Measurements from ENCODE around the gene CHMP2A.
"Not testable (repeated sequence)": the region's sequence is repeated elsewhere in the genome, so short reads cannot be mapped to it uniquely, and the experiment has no call there.

CHMP2A gene

DNA sequence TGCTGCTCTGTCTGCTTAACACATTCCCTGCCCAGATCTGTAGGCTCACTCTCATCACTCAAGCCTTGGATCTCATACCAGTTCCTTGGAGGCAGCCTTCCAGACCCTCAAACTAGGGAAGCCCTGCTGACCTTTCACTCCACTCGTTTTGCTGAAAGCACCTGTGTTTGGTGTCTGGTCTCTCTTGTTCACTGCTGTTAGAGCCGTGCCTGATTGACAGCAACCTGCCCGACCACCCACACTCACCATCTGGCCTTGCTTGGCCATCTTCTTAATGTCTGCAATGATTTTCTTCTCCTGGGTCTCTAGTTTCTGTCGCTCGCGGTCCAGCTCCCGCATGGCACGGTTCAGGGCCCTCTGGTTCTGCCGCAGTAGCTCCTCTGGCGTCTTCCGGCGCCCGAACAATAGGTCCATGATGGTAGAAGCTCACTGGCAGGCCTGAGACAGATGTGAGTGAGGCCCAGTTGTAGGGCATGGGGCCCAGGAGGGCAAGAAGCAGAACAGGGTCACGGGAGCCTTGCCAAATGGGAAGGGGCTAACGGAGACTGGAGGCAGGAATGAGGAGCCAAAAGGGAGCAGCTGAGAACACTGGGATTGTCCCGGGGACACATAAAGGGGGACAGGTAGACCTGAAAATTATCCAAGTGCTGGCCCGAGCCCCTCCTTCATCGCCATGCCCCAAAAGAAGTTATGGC lies 959 bp downstream of the CHMP2A start:
- no peak for DNase-seq

DNA sequence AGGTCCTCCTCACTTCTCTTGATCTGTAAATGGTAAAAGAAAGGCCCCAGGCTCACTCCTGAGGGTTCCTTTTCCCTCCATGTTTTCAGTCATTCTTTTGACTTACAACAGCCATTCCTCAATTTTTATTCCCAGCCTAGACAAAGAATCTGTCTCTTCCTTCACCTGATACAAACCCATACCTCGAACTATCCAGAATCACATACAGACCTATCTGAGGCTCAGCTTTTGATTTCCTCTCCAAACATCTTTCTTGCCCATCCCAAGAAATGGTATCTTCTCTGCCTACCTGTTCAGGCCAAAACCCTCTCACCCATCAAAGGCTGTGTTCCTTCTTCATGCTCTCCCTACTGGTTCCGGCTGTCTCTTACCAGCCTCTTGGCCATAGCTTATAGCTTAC lies 2.2 kb downstream of the CHMP2A start:
- DNase-seq: no peak

GRCh38 chr19:58551577-58552471 lies 3.1 kb downstream of the CHMP2A start:
- no peak for DNase-seq

DNA sequence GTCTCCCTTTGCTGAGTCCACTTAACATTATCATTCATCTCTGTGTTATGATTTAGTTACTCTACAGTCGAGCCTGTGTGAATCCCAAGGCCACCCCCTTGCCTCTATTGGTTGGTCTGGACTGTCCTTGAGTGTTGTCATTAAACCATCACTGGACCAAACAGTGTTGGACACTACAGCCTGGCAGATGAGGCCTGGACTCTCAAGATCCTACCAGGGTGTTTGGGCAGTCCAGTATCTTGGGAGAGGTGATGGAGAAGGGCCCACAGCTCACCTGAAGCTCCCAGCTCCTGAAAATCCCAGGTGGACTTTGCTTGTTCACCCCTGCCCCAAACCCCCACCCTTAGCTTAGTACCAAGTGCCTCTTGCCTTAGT lies 3.8 kb downstream of the CHMP2A start:
- no peak for DNase-seq

GRCh38 chr19:58550362-58551122 lies 4.4 kb downstream of the CHMP2A start:
- no peak for DNase-seq

DNA sequence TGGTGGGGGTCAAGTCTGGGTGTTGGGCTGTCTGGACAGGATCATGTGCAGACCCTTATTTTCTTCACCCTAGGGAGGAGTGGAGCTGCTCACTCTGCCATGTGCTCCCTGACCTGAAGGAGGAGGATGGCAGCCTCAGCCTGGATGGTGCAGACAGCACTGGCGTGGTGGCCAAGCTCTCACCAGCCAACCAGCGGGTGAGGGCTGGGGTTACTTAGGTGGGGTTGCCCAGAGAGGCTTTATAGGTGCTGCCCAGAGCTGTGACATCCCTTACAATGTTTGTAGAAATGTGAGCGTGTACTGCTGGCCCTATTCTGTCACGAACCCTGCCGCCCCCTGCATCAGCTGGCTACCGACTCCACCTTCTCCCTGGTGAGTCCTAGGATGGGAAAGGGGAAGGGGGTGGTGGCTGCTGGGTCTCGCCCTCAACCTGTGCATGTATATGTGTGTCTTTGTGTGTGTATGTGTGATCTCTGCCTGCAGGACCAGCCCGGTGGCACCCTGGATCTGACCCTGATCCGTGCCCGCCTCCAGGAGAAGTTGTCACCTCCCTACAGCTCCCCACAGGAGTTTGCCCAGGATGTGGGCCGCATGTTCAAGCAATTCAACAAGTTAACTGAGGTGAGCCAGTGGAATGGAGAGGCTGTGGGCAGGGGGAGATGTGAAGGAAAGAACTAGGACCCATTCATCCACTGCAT lies 5.1 kb downstream of the CHMP2A start:
- no peak for DNase-seq

- DNase-seq: no peak
Observed at GRCh38 chr19:58548859-58549663, 5.8 kb downstream of the CHMP2A start.

GRCh38 chr19:58547323-58548312 lies 7.3 kb downstream of the CHMP2A start:
- no peak for DNase-seq

GRCh38 chr19:58546019-58546530 lies 8.8 kb downstream of the CHMP2A start:
- no peak for DNase-seq

DNA sequence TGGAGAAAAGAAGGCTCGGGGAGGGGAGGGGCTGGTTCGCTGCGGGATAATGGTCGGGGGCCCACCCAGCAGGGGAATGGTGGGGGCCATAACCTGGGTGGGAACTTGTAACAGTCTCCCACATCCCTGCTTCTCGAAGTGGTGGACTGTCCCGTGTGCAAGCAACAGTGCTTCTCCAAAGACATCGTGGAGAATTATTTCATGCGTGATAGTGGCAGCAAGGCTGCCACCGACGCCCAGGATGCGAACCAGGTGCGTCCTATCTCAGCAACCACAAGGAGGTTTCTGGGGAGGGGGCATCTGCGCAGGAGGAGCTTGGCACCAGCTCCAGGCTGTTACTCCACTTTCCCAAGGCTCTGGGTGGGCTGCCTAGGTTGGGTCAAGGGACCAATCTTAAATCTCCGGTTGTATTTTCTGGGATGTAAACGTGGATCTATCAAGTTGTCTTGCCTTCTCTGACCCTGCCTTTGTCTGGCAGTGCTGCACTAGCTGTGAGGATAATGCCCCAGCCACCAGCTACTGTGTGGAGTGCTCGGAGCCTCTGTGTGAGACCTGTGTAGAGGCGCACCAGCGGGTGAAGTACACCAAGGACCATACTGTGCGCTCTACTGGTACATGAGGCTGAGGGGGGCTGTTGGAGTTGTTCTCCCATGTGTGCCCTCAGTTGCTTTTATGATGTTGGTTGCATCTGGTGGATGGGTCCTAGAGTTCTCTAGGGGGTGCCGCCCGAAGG lies 9.5 kb downstream of the CHMP2A start:
- DNase-seq: no peak

DNA sequence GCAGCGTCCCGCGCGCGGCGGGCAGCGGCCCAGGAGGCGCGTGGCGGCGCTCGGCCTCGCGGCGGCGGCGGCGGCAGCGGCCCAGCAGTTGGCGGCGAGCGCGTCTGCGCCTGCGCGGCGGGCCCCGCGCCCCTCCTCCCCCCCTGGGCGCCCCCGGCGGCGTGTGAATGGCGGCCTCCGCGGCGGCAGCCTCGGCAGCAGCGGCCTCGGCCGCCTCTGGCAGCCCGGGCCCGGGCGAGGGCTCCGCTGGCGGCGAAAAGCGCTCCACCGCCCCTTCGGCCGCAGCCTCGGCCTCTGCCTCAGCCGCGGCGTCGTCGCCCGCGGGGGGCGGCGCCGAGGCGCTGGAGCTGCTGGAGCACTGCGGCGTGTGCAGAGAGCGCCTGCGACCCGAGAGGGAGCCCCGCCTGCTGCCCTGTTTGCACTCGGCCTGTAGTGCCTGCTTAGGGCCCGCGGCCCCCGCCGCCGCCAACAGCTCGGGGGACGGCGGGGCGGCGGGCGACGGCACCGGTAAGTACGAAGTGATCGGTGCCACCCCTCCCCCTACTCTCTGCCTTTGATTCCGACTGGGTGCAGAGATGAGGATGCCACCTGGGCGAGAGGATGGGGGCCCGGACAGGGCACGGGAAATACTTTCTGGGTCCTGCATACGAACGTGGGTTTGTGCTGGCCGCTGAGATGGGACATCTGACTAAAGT lies 10.2 kb downstream of the CHMP2A start:
- no peak for DNase-seq

GRCh38 chr19:58543826-58544590 lies 10.9 kb downstream of the CHMP2A start, which contains the start of gene TRIM28:
TSS of gene TRIM28 (plus strand) at chr19:58544064. CDS start at chr19:58544758, 694 bp downstream.
- DNase-seq: no peak

DNA sequence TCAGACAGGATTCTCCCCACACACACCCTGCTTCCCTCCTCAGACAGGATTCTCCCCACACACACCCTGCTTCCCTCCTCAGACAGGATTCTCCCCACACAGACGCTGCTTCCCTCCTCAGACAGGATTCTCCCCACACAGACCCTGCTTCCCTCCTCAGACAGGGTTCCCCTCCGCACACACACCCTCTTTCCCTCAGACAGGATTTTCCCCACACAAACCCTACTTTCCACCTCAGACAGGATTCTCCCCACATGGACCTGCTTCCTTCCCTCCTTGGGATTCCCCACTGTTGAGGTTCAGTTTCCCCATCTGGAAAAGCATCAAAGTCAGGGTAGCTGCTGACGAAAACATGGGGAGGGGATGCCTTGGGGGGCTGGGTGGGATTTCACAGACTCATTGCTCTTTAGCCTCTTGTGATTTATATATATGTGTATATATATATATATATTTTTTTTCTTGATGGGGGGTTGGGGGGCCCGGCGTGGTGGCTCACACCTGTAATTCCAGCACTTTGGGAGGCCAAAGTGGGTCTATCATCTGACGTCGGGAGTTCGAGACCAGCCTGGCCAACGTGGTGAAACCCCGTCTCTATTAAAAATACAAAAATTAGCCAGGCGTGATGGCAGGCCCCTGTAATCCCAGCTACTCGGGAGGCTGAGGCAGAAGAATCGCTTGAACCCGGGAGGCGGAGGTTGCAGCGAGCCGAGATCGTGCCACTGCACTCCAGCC lies 12.1 kb downstream of the CHMP2A start:
- DNase-seq: not testable (repeated sequence)

- DNase-seq: not testable (repeated sequence)
Observed at GRCh38 chr19:58539169-58539559, 15.7 kb downstream of the CHMP2A start.

- DNase-seq: peak; percentile 79
Observed at GRCh38 chr19:58538257-58539168, 16.4 kb downstream of the CHMP2A start.
